ENCODE measurements around the gene MRGPRD. TPM values are rescaled to one million over a fixed set of nuclear protein-coding genes. Genes with fewer than 3 reads are reported as not detected.

MRGPRD gene
- polyA plus RNA-seq, 1 experiment, result not detected

DNA sequence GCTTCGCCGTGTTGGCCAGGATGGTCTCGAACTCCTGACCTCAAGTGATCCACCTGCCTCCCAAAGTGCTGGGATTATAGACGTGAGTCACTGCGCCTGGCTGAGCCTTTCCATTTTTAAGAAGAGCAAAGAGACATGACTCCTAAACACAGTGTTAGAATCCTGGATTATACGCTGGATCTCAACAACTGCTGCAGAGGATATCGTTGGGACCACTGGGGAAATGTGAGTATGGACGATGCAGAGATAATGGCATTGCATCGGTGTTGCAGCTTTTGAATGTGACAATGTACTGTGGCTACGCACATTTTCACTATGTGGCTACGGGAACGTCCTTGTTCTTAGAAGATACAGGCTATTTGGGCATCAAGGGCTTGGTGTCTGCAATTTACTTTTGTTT lies 26.0 kb upstream of the MRGPRD start:
- ChIA-PET POLR2A (no interaction called here), CTCF (interaction anchor here (0.9 kb wide), 1 partner anchor 42 kb away, joined by 3 read pairs; the partner anchor contains the start of gene TPCN2)
- Histone ChIP-seq H3K4me3 (ENCODE audit: low read depth, low read length) (no peak overlapping the region), H3K36me3 (ENCODE audit: control insufficient read depth, insufficient read depth, low read length) (peaks cover 27% of the 10 kb centered on the region), H3K27me3 (ENCODE audit: control insufficient read depth, insufficient read depth, low read length) (no peaks in the 10 kb centered on the region)
- DNase-seq (ENCODE audit: low read depth), result no peak
- no peak for TF ChIP-seq CTCF (IDR thresholded peaks at IDR 0.05; ENCODE audit: insufficient read depth, low read depth, low read length)

DNA sequence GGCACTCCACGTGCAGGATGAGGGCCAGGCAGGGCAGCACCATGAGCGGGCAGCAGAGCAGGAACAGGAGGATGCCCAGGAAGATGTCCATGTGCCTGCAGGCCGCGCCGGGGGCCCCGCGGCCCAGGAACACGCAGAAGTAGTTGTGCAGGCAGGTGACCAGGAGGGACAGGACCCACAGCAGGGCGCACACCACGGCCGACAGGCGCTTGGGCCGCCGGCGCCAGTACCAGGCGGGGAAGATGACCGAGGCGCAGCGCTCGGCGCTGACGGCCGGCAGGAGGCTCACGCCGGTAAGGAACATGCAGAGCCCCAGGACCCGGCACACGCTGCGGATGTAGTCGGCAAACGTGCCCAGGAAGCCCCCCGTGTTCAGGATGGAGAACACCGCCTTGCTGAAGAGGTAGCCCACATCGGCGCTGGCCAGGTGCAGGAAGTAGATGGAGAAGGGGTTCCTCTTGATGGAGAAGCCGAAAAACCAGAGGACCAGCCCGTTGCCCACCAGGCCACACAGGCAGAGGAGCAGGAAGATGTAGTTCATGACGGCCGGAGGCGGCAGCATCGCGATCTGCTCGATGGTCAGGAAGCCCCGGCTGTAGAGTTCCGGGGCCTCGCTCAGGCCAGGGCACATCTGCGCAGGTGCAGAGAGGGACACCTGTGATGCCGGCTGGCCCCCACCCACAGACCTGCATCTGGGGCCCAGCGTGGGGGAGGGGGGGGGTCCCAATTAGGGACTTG lies 25.0 kb upstream of the MRGPRD start:
- POLR2A ChIA-PET, result no interaction called here
- Histone ChIP-seq H3K4me3 (ENCODE audit: low read depth, low read length) (no peak overlapping the region), H3K27me3 (ENCODE audit: control insufficient read depth, insufficient read depth, low read length) (no peaks in the 10 kb centered on the region), H3K36me3 (ENCODE audit: control insufficient read depth, insufficient read depth, low read length) (peaks cover 27% of the 10 kb centered on the region)
- no peak for TF ChIP-seq CTCF (IDR thresholded peaks at IDR 0.05; ENCODE audit: insufficient read depth, low read depth, low read length)
- no peak for DNase-seq (ENCODE audit: low read depth)
- CTCF ChIA-PET, result no interaction called here

- no peak for DNase-seq (ENCODE audit: low read depth)
- ChIA-PET POLR2A (no interaction called here), CTCF (no interaction called here)
- H3K27me3 ChIP-seq (ENCODE audit: control insufficient read depth, insufficient read depth, low read length), result no peaks in the 10 kb centered on the region
- H3K36me3 ChIP-seq (ENCODE audit: control insufficient read depth, insufficient read depth, low read length), result peaks cover 27% of the 10 kb centered on the region
- TF ChIP-seq CTCF (IDR thresholded peaks at IDR 0.05; ENCODE audit: insufficient read depth, low read depth, low read length), result no peak
- no peak overlapping the region for H3K4me3 ChIP-seq (ENCODE audit: low read depth, low read length)
Observed at GRCh38 chr11:69005183-69005630, 24.4 kb upstream of the MRGPRD start.

DNA sequence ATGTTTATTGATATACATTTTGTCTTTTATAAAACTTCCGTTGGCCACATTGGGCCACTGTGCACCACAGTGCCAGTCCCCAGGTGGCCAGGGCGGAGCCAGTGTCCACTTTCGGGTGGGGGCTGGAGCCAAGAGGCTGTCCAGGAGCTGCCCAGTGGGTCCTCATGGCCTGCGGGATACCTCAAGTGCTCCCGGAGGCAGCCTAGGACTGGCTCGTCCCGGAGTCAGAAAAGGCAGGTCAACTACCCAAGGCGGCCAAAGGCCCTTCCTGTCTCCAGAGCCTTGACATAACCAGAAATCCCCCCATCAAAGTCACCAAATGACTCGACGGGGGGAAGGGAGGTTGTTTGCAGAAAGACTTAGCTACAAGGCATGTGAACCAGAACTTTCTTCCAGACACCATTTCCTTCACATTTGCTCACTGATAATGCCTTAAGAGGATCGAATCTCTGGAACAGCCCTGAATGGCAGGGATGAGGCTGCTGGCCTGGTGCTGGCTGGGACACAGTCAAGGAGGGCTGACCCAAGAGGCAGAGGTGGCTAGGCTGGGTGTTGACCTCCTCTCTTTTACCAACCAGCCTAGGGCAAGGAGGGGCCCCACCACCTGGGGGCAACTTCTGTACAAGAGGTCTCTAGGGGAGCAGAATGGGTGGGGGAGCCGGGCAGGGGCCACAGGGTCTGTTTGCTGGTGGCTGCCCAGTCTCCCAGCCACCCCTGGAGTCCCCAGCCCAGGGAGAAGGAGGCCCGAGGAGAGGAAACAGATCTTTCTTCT lies 23.8 kb upstream of the MRGPRD start:
- H3K27me3 ChIP-seq (ENCODE audit: control insufficient read depth, insufficient read depth, low read length), result no peaks in the 10 kb centered on the region
- H3K36me3 ChIP-seq (ENCODE audit: control insufficient read depth, insufficient read depth, low read length), result peaks cover 27% of the 10 kb centered on the region
- TF ChIP-seq CTCF (IDR thresholded peaks at IDR 0.05; ENCODE audit: insufficient read depth, low read depth, low read length), result no peak
- DNase-seq (ENCODE audit: low read depth), result no peak
- ChIA-PET CTCF (interaction anchor here (1.2 kb wide), 1 partner anchor 40 kb away, joined by 3 read pairs; no protein-coding TSS in a partner anchor), POLR2A (no interaction called here)
- no peak overlapping the region for H3K4me3 ChIP-seq (ENCODE audit: low read depth, low read length)

DNA sequence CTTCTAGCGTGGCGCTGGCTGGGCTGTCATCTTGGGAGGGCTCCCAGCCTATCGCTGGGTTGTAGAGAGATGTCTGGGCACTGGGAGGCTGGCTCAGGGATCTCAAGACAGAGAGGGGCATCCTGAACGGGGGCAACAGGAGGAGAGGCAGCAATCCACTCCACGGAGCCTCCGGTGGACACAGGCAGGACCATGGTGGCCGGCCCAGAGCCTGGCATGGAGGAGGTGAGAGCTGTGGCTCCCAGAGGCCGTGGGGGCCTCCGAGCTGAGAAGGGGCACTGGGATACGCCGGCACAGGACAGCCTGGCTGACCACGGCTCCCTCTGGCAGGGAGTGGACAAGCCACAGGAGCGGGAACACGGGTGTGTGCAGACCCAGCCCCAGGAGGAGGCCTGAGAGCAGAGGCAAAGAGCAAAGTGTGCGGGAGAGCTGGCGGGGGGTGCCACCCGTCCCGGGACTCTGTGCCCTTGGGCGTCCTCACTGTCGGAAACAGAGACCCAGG lies 23.1 kb upstream of the MRGPRD start:
- CTCF ChIA-PET, result interaction anchor here (1.2 kb wide), 1 partner anchor 41 kb away, joined by 3 read pairs; no protein-coding TSS in a partner anchor
- POLR2A ChIA-PET, result no interaction called here
- no peaks in the 10 kb centered on the region for H3K27me3 ChIP-seq (ENCODE audit: control insufficient read depth, insufficient read depth, low read length)
- DNase-seq (ENCODE audit: low read depth), result no peak
- peaks cover 27% of the 10 kb centered on the region for H3K36me3 ChIP-seq (ENCODE audit: control insufficient read depth, insufficient read depth, low read length)
- no peak overlapping the region for H3K4me3 ChIP-seq (ENCODE audit: low read depth, low read length)
- TF ChIP-seq CTCF (IDR thresholded peaks at IDR 0.05; ENCODE audit: insufficient read depth, low read depth, low read length), result no peak
